Measurements from ENCODE around the gene KCTD10.

Gene KCTD10, protein sequence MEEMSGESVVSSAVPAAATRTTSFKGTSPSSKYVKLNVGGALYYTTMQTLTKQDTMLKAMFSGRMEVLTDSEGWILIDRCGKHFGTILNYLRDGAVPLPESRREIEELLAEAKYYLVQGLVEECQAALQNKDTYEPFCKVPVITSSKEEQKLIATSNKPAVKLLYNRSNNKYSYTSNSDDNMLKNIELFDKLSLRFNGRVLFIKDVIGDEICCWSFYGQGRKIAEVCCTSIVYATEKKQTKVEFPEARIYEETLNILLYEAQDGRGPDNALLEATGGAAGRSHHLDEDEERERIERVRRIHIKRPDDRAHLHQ

DNA sequence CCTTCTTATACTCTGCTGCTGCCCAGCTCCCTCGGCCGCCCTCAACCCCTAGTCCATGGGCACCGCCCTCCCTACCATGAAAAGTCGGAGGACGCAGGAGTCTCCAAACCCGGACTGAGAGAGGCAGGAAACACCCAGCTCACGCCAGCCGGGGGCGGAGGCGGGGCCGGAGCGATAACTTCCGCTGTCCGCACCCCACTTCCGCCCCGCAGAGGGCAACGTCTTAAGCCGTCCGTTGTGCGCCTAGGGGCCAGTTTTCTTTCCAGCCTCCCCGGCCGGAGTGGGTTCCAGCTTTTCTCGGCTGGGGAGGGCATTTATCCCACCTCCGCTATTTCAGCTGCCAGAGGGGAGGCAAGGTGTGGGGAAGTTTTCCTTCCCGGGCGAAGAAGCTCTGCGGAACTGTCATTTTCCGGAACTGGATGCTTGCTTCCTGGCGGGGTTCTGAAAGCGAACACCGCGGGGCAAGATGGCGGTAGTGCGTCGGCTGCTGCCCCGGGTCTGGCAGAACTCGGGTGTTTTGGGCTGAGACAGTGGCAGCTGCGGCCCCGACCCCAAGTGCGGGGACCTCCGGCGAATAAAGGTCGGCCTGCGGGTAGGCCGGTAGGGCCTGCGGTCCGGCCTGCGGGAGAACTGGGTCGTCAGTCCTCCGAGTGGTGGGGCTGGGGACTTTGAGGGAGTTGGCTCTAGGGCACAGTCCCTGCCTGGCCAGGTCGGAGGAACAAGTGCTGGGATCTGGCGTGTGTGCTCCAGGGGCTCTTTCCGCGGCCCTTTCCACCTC, at the start of gene KCTD10, which contains the start of gene UBE3B:
Gene KCTD10, minus strand, starts transcription at position 116 of the 778 bp plus-strand sequence. Its CDS starts 38 bp downstream, at position 78.
Gene UBE3B, plus strand, starts transcription at position 450 of the 778 bp plus-strand sequence. CDS start 5,918 bp downstream, outside the sequence.
- peak in 13 of 14 donors; percentile 66 to 97 (median 87) for DNase-seq

DNA sequence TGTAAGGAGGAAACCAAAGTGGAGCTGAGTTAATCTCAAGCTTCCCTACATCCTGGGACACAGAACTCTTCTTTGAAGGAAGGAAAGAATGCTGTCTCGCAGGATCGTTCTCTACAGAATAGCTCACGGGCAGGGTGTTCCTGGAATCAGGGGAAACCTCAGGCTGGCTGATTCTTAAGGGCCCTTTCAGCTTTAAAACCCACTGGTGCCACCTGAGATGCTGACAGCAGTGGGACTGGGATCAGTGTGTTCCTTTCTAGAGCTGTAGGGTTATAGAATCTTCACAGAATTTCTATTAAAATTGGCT, 48.1 kb upstream of the KCTD10 start:
- DNase-seq = no peak

DNA sequence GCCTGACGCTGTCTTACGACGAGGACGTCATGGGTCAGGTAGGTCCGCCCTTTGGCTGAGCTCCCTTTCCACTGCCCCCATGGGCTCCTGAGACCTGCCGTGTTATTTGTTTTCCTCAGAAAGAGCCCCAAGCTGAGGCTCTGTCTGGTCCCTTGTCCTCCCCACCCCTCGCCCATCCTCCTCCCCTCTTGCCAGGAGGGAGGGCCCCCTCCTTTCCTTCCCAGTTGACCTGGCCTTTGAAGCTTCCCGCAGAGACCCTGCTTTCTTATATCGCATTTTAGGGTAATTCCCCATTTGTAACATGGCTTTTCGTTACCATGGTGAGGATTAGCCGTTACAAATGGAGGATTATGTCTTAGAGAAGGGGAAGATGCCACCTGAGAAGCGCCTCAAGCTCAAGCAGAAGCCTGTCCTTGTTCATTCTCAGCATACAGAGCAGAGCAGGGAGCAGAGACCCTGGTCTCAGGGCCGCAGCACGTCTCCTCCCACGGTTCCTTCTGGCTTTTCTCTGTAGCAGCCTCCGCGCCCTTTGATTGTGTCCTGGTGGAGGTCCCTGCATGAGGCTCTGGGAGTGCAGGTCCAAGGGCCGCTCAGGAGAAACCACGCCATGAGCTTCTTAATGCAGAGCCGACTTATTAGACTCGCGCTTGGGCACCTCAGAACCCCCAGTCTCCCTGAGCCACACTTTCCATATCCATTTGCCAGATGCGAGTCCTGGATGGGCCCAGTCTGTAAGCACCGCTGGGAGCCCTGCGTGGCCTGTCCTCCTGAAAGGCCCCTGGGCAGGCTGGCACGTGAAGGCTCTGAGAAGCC, 47.6 kb upstream of the KCTD10 start:
- no peak for DNase-seq

DNA sequence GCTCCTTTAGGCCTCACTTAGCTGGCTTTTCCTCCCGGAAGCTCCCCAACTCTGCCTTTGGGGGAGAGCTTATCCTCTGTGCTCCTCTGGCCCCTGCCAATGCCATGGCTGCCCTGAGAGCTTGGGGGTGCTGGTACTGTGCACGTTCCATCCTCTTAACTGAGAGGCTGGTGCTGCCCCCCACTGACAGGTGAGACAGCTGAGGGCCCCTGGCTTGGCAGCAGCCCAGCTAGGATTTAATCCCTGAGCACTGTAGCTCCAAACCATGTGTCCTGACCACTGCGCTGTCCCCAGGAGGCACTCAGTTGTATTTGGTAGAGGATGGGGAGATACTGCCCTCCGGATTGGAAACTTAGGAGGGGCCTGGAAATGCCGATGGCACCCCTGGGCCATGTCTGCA, 46.4 kb upstream of the KCTD10 start:
- peak in 1 of 14 donors; percentile 26 for DNase-seq

DNA sequence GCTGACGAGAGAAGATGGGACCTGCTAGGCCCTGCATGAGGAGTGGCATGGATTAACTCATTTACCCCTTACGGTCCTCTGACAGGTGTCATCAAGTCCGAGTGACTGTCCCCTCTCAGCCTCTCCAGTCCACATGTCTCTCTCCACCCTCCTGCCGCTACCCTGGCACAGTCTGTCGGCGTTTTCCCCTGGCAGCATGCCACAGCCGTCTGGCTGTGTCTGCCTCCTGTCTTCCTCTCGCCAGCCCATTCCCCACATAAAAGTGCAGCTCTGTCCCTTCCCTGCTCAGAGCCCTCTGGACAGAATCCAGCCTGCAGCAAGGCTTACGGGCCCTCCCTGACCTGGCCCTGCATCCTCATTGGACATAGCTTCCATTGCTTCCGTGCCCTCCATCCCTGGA, 46.0 kb upstream of the KCTD10 start:
- DNase-seq = peak in 10 of 14 donors; percentile 3 to 65 (median 40)

DNA sequence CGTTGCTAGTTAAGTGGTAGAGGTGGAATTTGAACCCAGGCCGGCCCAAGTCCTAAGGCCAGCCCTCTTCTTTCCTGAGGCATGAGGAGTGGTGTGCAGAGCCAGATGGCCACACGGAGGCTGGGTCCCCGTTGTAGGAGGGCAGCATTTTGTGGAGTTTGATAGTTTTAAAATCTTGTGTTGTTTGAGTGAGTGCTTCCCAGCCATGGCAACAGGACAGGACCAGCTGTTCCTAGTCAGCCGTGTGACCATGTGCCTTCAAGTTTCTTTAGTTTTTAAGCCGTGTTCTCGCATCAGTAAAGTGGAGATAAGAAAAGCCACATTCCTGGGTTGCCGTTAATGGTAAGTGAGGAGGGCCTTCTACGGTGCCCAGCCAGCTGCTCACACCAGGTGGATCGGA, 44.7 kb upstream of the KCTD10 start:
- no peak for DNase-seq

DNA sequence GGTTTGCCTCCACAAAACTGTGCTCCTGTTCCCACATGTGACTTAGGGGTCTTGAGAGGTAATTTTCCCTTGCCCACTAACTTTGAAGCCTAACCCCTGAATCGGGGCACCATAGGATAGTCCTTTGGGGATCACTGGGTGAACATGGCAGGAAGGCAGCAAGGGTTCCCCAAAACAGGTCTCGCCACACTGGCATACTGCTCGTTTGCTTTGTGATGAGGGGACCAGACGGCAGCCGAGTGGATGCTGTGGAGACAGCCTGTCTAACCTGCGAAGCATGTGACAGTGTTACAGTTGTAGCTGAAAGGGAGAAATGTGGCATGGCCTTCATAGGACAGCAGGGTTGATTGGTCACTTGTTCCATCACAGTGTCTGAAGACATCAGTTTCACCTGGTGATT, 42.7 kb upstream of the KCTD10 start:
- no peak for DNase-seq

DNA sequence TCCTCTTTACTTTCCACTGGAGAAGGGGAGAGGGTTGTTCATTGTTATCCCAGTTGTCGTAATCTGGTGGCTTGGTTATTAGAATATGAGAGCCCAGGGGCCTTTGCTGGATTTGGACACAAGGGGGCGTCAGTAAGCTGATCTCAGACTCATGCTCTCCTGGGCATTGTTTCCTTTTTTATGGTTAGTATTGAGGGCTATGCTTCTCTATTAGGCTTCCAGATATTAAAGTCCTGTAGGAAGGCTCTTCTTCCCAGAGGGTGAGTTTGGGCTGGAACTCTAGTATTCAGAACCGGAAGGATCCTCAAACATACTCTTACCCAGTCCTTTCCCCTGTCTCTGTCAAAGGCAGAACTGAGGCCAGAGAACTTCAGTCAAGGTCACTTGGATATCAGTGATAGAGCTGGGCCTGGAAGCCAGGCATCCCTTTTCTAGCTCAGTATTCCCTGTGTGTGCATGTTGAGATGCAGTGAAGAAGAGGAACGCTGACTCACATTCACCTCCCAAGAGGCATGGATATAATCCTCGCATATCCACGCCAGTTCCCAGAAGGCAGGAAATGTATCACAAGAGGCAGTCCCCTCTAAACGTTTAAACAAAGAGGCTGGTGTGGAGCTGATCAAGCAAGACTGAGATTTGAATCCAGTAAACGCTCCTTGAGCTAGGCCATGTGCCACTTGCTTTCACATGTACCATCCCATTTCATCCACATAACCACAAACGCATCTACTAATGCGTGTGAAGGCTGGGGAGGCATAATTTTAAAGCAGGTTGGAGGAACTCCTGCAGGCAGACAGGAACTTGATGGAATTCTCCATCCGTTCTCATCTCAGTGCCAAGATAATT, 41.9 kb upstream of the KCTD10 start:
- DNase-seq = peak in 11 of 14 donors; percentile 3 to 80 (median 30)

DNA sequence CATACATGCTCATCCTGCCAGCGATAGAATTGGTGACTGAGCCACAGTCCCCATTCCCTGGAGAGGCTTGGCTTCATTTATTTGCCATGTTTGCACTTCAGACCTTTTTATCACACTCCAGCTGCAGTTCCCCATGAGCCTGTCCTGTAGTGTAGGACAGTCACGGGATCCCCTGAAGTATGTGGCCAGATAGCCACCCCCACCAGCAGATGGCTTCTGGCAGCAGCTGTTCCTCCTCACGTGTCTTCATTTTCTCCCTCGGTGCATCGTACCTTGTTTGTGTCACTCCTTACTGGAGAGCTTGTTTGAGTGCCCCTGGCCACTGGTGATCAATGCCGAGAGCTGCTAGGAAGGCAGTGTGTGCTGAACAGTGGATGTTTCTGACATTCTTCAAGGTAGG, 40.5 kb upstream of the KCTD10 start:
- no peak for DNase-seq

DNA sequence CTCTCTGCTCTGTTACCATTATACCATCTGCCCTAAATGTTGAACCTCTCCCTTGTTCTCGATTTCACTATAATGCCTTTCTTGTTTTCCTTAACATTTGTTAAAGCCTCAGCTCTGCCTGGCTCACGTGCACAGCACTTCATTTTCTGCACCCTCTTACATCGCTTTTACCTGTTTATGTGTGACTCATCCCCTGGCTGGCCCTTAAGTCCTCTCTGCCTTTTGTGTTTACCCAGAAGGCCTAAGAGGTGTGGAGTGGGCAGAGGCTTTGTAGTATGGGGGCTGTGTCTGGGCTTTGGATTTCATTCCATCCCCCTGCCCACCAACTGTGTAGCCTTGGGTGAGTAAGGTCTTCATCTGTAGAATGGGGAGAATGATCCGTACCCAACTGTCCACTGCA, 36.9 kb upstream of the KCTD10 start:
- no peak for DNase-seq

DNA sequence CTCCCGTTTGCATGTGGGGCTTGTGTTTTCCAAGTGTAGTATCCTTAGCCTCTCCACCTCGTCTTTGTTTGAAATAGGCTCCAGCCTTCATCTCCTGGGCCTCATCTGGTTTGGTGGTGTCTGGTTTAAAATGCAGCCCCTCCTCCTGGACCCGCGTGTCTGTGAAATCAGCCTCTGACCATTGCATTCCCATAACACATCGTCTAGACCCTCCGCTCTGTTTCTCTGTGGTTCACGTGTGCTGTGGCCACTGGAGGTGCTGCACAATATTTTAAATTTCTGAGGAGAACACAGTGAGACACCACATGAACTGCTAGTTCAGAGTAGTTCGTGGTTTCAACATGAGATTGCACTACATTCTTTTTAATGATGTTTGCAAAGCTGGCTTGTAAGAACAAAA, 36.0 kb upstream of the KCTD10 start:
- DNase-seq = no peak

DNA sequence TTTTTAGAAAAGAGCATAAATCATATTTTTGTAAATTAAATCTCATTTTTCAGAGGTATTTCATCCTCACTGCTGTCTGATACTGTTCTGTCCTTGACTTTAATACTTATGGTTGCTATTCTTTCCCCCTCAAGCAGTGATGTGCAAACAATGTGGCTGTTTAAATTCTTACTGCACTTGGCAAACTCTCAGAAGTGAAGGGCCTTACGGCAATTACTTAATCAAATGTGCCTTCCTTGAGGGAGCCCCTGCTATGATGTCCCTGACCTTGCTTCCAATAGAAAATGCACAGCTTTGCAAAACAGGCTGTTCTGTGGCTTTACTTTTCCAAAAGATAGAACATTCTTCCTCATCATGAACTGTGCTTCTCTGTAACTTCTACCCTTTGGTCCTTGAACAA, 35.5 kb upstream of the KCTD10 start:
- DNase-seq = no peak

DNA sequence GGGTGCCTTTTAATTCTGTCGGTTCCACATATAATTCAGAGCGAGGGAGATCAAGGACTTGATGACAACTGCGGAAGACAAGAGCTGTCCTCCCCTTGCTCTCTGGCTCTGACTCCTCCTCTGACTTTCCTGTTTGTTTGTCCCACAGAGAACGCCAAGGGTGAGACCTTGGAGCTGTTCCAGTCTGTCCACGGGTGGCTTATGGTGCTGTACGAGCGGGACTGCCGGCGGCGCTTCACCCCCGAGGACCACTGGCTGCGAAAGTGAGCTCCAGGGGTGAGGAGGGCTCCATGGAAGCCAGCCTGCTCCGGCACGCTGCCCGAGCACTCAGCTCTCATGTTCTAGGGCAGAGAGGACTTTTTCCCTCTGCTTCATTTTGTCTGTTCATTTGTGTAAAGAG, 33.1 kb upstream of the KCTD10 start:
- DNase-seq = no peak

DNA sequence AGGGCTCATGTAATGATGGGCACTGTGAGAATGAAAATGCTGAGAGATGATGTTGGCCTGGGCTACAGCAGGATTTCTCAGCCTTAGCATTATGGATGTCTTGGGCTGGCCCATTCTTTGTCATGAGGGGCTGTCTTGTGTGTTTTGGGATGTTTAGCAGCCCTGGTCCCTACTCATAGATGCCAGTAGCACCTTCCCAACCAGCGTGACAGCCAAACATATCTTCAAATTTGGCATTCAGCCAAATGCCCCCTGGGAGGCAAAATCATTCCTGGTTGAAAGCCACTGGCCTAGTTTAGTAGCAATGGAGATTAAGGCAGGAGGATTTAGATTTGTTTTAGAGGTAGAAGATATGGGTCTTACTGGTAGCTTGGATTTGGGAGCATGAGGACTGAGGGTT, 27.0 kb upstream of the KCTD10 start:
- no peak for DNase-seq

DNA sequence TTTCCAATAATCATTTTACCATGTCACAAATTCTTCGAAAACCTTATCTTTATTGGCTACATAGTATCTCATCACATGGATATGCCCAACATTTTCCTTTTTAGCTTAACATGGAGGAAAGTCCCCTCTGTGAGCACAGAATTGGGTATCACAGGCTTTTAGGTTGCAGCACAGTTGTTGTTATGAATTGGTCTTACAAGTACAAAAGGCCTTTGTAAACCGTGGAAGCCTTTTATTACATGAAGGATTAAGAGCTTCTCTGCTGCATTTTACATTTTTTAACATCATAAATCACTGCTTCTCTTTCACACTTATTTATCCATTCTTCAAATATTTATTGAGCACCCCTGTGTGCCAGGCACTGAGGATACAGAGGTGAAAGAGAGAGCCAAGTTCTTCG, 26.5 kb upstream of the KCTD10 start:
- no peak for DNase-seq

DNA sequence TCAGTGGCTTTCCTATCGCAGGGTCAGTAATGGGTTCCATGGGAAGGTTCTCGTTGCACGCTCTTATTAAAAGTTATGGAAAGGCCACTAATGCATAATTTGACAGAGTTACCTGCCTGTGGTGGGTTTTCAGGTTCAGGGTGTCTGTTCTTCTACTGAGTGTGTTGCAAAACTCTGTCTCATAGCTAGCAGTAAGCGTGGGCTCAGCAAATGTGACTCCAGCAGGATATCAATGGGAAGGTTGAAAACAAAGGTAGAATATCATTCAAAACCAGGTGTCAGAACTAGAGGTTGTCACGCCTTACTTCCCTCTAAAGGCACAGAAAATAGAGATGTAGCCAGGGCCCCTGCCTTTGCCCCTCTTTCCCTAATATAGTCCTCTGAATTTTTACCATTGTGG, 25.2 kb upstream of the KCTD10 start:
- DNase-seq = no peak

DNA sequence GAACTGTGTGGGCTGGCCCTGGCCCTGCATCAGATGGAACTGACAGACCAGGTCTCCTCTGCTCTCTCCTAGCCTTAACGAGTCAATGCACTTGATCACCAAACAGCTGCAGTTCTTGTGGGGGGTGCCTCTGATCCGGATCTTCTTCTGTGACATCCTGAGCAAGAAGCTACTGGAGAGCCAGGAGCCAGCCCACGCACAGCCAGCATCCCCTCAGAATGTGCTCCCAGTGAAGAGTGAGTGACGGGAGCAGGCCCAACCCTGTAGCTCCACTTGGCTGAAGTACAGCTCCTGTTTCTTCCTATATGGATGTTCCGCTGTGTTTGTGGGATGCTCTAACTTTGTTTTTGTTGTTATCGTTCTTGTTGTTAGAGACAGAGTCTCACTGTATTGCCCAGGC, 24.2 kb upstream of the KCTD10 start:
- DNase-seq = no peak

DNA sequence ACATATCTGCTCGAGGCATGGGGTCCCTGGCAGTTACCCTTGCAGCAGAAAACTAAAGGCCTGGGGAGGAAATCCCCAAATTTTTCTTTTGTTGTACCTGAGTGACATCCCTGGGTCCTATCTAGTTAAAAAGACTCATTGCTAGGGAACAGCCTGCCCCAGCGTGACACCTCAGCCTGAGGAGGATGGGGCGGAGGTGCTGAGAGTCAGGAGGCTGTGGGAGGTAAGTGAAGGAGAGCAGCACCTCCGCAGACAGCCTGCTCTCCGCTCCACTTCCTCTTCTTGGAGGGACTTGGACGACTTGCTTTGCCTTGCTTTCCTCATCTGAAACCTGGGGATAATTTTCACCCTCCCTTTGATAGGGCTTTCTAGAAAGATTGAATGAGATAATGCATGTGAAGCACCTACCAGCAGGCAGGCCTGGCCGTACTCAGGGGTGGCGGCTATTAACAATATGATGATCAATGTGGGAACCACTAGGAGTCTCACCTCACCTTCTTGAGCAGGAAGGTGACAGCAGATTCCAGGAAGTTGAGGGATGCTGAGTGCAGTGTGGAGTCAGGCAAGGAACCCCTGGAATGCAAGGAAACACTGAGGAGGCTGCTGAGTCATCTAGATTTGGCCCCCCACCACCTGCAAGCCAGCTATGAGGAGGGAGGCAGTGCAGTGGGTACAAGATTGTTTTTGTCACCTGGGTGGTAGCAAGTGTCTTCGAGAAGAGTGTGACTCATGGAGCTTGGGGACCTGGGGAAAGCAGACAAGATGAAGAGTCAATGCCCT, 23.5 kb upstream of the KCTD10 start:
- DNase-seq = no peak

DNA sequence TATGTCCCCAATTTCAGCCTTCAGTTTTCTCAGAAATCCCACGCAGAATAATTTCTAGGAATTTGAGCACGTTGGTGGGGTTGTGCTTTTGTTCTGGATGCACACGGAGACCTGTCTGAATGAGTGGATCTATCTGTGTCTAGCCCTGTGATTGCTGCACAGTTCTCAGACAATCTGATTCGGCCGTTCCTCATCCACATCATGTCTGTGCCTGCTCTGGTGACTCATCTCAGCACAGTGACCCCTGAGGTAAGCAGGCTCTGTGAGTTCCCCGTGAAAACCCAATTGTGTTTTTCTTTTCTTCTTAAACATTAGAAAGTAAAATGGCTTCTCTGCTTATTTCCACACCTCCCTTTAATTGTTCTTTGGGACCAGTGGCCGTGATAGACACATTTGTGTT, 20.6 kb upstream of the KCTD10 start:
- no peak for DNase-seq

DNA sequence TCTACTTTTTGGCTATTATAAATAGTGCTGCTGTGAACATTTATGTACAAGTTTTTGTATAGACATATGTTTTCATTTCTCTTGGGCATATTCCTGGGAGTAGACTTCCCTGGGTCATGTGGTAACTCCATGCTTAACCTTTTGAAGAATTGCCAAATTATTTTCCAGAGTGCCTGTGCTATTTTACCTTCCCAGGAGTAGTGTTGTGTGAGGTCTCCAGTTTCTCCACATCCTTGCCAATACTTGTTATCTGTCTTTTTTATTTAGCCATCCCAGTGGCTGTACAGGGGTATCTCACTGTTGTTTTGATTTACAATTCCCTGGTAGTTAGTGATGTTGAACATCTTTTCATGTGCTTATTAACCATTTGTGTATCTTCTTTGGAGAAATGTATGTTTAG, 19.2 kb upstream of the KCTD10 start:
- no peak for DNase-seq

DNA sequence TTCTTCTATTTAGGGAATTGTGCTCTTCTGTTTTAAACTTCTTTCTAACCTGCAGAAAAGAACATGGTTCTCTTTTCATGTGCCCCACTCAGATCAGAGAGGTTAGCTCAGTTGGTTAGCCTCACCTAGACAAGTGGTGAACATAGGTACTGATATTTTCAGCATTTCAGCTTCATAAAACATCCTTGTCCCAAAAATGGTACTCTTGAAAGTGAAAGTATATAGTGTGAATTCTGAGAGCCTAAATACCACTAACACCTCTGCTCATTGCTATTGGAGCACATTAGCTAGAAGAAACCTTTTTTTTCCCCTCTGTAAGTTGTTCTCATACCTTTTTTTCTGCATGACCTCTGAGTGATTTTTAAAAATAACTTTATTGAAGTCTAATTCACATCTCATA, 17.9 kb upstream of the KCTD10 start:
- DNase-seq = no peak
